Body of pancreas (tissue), 4 donors: ENCODE data around the gene GNAT1.

Source experiments
- POLR2A ChIP-seq, 3 donors: fragments of 450-650 bp; IDR thresholded peaks; one replicate each; pipeline ENCODE4 v1.6.1; 2016; ENCODE audit warnings: antibody characterized with exemption in 3 of 3, mild to moderate bottlenecking in 2 of 3
- TF ChIP-seq, protein P1 (sequence below), 7 experiments: fragments of 450-650 bp in 4 of 7; fragments of 200-600 bp in 3 of 7; sonication (generic) in 3 of 7; IDR thresholded peaks; one replicate each; pipeline ENCODE4 v1.5.1; 2016 to 2019; ENCODE audit warnings: antibody characterized with exemption in 7 of 7

GRCh38 chr3:50208677-50209344, 17.4 kb downstream of the GNAT1 start:
- TF ChIP-seq, protein P1, sequence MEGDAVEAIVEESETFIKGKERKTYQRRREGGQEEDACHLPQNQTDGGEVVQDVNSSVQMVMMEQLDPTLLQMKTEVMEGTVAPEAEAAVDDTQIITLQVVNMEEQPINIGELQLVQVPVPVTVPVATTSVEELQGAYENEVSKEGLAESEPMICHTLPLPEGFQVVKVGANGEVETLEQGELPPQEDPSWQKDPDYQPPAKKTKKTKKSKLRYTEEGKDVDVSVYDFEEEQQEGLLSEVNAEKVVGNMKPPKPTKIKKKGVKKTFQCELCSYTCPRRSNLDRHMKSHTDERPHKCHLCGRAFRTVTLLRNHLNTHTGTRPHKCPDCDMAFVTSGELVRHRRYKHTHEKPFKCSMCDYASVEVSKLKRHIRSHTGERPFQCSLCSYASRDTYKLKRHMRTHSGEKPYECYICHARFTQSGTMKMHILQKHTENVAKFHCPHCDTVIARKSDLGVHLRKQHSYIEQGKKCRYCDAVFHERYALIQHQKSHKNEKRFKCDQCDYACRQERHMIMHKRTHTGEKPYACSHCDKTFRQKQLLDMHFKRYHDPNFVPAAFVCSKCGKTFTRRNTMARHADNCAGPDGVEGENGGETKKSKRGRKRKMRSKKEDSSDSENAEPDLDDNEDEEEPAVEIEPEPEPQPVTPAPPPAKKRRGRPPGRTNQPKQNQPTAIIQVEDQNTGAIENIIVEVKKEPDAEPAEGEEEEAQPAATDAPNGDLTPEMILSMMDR (IDR thresholded peaks at IDR 0.05) = no peak
- no peak for TF ChIP-seq POLR2A (IDR thresholded peaks at IDR 0.05)
